A549 treated with Hydrocortisone at 1 μM for 4 hours (cell line): Measurements from ENCODE around the gene MRPS30. TPM values are rescaled to one million over a fixed set of nuclear protein-coding genes. Genes with fewer than 3 reads are reported as not detected.

Source experiments
- total RNA-seq: library from RNA; stranded (reverse); fragments of 200-300 nt; extraction: Qiagen RNA extraction; gene quantifications from 5 replicates; pipeline ENCODE4 v1.2.3, GENCODE V29; 2022

MRPS30 gene
- total RNA-seq, result 31.1 to 36.8 TPM (median 35.6 TPM) in 5 replicates

DNA sequence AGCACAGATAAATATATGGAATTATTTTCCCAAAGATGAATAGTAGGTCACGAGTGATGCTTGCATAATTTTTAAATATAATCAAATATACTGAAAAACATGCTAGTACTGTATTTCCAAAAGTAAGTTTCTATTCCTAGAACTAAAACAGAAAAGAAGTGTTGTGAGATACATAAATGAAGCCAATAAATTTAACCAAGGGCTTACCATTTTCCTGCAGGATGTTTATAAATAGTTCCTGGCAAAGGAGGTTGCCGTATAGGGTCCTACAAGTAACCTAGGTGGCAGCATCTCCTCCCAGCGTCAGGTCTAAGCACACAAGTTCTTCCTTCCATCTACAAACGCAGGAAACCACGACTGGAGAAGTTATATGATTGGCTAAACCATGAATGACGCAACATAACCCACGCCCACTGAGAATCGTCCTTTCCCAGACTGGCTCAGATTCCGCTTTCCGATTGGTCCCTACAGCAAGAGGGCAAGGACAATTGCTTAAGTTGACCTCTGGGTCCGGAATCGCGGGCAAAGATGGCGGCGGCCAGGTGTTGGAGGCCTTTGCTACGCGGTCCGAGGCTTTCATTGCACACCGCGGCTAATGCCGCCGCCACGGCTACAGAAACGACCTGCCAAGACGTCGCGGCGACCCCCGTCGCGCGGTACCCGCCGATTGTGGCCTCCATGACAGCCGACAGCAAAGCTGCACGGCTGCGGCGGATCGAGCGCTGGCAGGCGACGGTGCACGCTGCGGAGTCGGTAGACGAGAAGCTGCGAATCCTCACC is at the start of gene MRPS30:
Gene MRPS30, plus strand, starts transcription at position 513 of the 780 bp plus-strand sequence. Its CDS starts 16 bp downstream, at position 529.

